ENCODE results near the gene BSX.

The BSX gene

GRCh38 chr11:122954455-122954854 is 27.2 kb downstream of the BSX start:
- no peak for DNase-seq

- DNase-seq = no peak
Measured at GRCh38 chr11:122951211-122951610, 30.4 kb downstream of the BSX start.

GRCh38 chr11:122938557-122938956 is 43.1 kb downstream of the BSX start:
- no peak for DNase-seq

GRCh38 chr11:122937983-122938382 is 43.7 kb downstream of the BSX start:
- no peak for DNase-seq

- DNase-seq = no peak
Measured at GRCh38 chr11:122933416-122933815, 48.2 kb downstream of the BSX start.

- DNase-seq = no peak
Measured at GRCh38 chr11:122931510-122931909, 50.1 kb downstream of the BSX start.

Measured in T-helper 9 cell (primary cell).